Tibial nerve (tissue), 4 donors: ENCODE results near the gene TMBIM4.

ENCODE experiments used
- CTCF ChIP-seq, 5 experiments: fragments of 200-600 bp in 3 of 5; fragments of 450-650 bp in 2 of 5; sonication (generic) in 3 of 5; IDR thresholded peaks; one replicate each; pipeline ENCODE4 v1.5.1; 2016 to 2019; ENCODE audit warnings: antibody characterized with exemption in 5 of 5, mild to moderate bottlenecking in 3 of 5, moderate library complexity in 2 of 5
- EP300 ChIP-seq, 2 donors: sonication (generic); formaldehyde crosslinking; IDR thresholded peaks; one replicate each; pipeline ENCODE4 v1.6.1; 2017; ENCODE audit warnings: antibody characterized with exemption in 2 of 2, mild to moderate bottlenecking in 1 of 2
- POLR2A ChIP-seq, 2 donors: fragments of 450-650 bp; IDR thresholded peaks; one replicate each; pipeline ENCODE4 v1.6.1; 2017; ENCODE audit warnings: antibody characterized with exemption in 2 of 2, mild to moderate bottlenecking in 2 of 2, moderate library complexity in 2 of 2

DNA sequence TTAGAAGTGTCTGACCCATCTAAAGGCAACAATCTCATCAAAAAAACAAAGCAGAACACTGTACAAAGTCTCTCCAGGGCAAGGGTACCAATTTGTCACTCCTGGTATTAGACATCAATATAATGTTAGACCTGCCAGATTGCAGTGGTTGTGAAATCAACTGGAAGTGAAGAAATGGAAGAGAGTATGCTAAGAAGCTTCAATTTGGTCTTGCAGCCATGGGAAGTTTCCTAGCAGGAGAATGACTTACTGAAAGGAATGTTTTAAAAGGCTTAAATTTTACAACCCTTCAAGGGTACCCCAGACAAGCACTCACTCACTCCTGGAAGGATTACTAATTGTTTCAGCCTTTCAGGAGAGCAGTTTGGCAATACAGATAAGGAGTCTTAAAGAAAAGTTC is 58.2 kb downstream of the TMBIM4 start:
- TF ChIP-seq CTCF (IDR thresholded peaks at IDR 0.05) (no peak), POLR2A (IDR thresholded peaks at IDR 0.05) (no peak), EP300 (IDR thresholded peaks at IDR 0.05) (no peak)
